Stimulated activated naive CD8-positive, alpha-beta T cell treated with anti-CD3 and anti-CD28 coated beads, Interleukin-15, amount 100 ng/mL, for 72 hours (primary cell): ENCODE measurements around the gene CHST11.
A peak's percentile ranks its signal among the peaks of the same experiment; 100 is the strongest.

Experiments used
- ATAC-seq: fragments of 150-1000 bp; cut with Tn5 transposase; 2 replicates; pipeline ENCODE4 v1.10.0; 2021; ENCODE audit warnings: mild to moderate bottlenecking, moderate library complexity
- DNase-seq, 2 donors: peaks; one replicate each; pipeline ENCODE4 v3.0.0; 2021 to 2022
- H3K27ac Mint-ChIP-seq, 2 donors: one replicate each; pipeline ENCODE4 v1.8.0; 2022; ENCODE audit warnings: mild to moderate bottlenecking in 2 of 2, mixed read lengths in 2 of 2, moderate library complexity in 2 of 2
- H3K27me3 Mint-ChIP-seq: one replicate; pipeline ENCODE4 v1.8.0; 2022; ENCODE audit warnings: mixed read lengths
- H3K4me1 Mint-ChIP-seq: one replicate; pipeline ENCODE4 v1.8.0; 2022; ENCODE audit warnings: mild to moderate bottlenecking, mixed read lengths
- H3K4me3 Mint-ChIP-seq, 2 donors: one replicate each; pipeline ENCODE4 v1.8.0; 2022; ENCODE audit warnings: mild to moderate bottlenecking in 2 of 2, mixed read lengths in 2 of 2, moderate library complexity in 1 of 2
- H3K9me3 Mint-ChIP-seq, 2 donors: one replicate each; pipeline ENCODE4 v1.8.0; 2022; ENCODE audit warnings: mixed read lengths in 2 of 2

The CHST11 gene

GRCh38 chr12:104456417-104456949 is at the start of gene CHST11:
Gene CHST11 (plus strand): TSS chr12:104456948.
- ATAC-seq (peak; percentile 87), DNase-seq (peak; percentile 84 to 88)
- Mint-ChIP-seq H3K27ac (peak within 1 kb of the TSS; percentile 97 to 99), H3K9me3 (no peaks in the 10 kb centered on the region), H3K27me3 (no peaks in the 10 kb centered on the region), H3K4me1 (peaks cover 41% of the 10 kb centered on the region), H3K4me3 (peak within 1 kb of the TSS; percentile 99 to 100)

GRCh38 chr12:104407438-104407837 is 49.3 kb upstream of the CHST11 start:
- DNase-seq (no peak), ATAC-seq (no peak)
- H3K4me3 Mint-ChIP-seq, result no peak overlapping the region
- no peaks in the 10 kb centered on the region for H3K27me3 Mint-ChIP-seq
- peaks cover 9% of the 10 kb centered on the region for H3K4me1 Mint-ChIP-seq
- H3K9me3 Mint-ChIP-seq, result no peaks in the 10 kb centered on the region
- H3K27ac Mint-ChIP-seq, result no peak overlapping the region

GRCh38 chr12:104407922-104408321 is 48.8 kb upstream of the CHST11 start:
- no peak overlapping the region for H3K27ac Mint-ChIP-seq
- no peak for ATAC-seq
- no peak overlapping the region for H3K4me3 Mint-ChIP-seq
- H3K4me1 Mint-ChIP-seq, result peaks cover 14% of the 10 kb centered on the region
- no peak for DNase-seq
- H3K27me3 Mint-ChIP-seq, result no peaks in the 10 kb centered on the region
- no peaks in the 10 kb centered on the region for H3K9me3 Mint-ChIP-seq

GRCh38 chr12:104410326-104410725 is 46.4 kb upstream of the CHST11 start:
- Mint-ChIP-seq H3K9me3 (no peaks in the 10 kb centered on the region), H3K27me3 (no peaks in the 10 kb centered on the region), H3K4me3 (no peak overlapping the region), H3K27ac (no peak overlapping the region), H3K4me1 (peaks cover 14% of the 10 kb centered on the region)
- DNase-seq, result no peak
- ATAC-seq, result no peak

- Mint-ChIP-seq H3K27me3 (no peaks in the 10 kb centered on the region), H3K27ac (no peak overlapping the region), H3K4me3 (no peak overlapping the region), H3K4me1 (peaks cover 14% of the 10 kb centered on the region), H3K9me3 (no peaks in the 10 kb centered on the region)
- DNase-seq, result no peak
- no peak for ATAC-seq
Measured at GRCh38 chr12:104410786-104411185, 46.0 kb upstream of the CHST11 start.

GRCh38 chr12:104411826-104412641 is 44.7 kb upstream of the CHST11 start:
- H3K27me3 Mint-ChIP-seq, result no peaks in the 10 kb centered on the region
- peaks cover 14% of the 10 kb centered on the region for H3K4me1 Mint-ChIP-seq
- H3K27ac Mint-ChIP-seq, result no peak overlapping the region
- DNase-seq, result no peak
- no peak overlapping the region for H3K4me3 Mint-ChIP-seq
- ATAC-seq, result no peak
- no peaks in the 10 kb centered on the region for H3K9me3 Mint-ChIP-seq

- H3K27ac Mint-ChIP-seq, result no peak overlapping the region
Measured at GRCh38 chr12:104412681-104413080, 44.1 kb upstream of the CHST11 start.

GRCh38 chr12:104413330-104413729 is 43.4 kb upstream of the CHST11 start:
- no peaks in the 10 kb centered on the region for H3K9me3 Mint-ChIP-seq
- DNase-seq (no peak), ATAC-seq (no peak)
- peaks cover 14% of the 10 kb centered on the region for H3K4me1 Mint-ChIP-seq
- H3K27ac Mint-ChIP-seq, result no peak overlapping the region
- H3K27me3 Mint-ChIP-seq, result no peaks in the 10 kb centered on the region
- no peak overlapping the region for H3K4me3 Mint-ChIP-seq

More at GRCh38 chr12:104412681-104413080, 44.1 kb upstream of the CHST11 start:
- Mint-ChIP-seq H3K27me3 (no peaks in the 10 kb centered on the region), H3K4me3 (no peak overlapping the region), H3K4me1 (peaks cover 14% of the 10 kb centered on the region), H3K9me3 (no peaks in the 10 kb centered on the region)
- ATAC-seq (no peak), DNase-seq (no peak)

GRCh38 chr12:104414581-104415341 is 42.0 kb upstream of the CHST11 start:
- Mint-ChIP-seq H3K4me3 (no peak overlapping the region), H3K4me1 (peaks cover 14% of the 10 kb centered on the region), H3K27ac (no peak overlapping the region), H3K9me3 (no peaks in the 10 kb centered on the region), H3K27me3 (no peaks in the 10 kb centered on the region)
- ATAC-seq (no peak), DNase-seq (no peak)

GRCh38 chr12:104415342-104415980 is 41.3 kb upstream of the CHST11 start:
- H3K27ac Mint-ChIP-seq, result no peak overlapping the region
- DNase-seq, result no peak
- H3K4me3 Mint-ChIP-seq, result no peak overlapping the region
- no peak for ATAC-seq
- H3K9me3 Mint-ChIP-seq, result no peaks in the 10 kb centered on the region
- peaks cover 14% of the 10 kb centered on the region for H3K4me1 Mint-ChIP-seq
- H3K27me3 Mint-ChIP-seq, result no peaks in the 10 kb centered on the region

- DNase-seq (no peak), ATAC-seq (no peak)
- Mint-ChIP-seq H3K27me3 (no peaks in the 10 kb centered on the region), H3K9me3 (no peaks in the 10 kb centered on the region), H3K4me1 (peaks cover 17% of the 10 kb centered on the region), H3K4me3 (no peak overlapping the region), H3K27ac (no peak overlapping the region)
Measured at GRCh38 chr12:104416136-104416535, 40.6 kb upstream of the CHST11 start.

- no peak overlapping the region for H3K4me3 Mint-ChIP-seq
- H3K4me1 Mint-ChIP-seq, result peaks cover 20% of the 10 kb centered on the region
- no peak for DNase-seq
- no peaks in the 10 kb centered on the region for H3K27me3 Mint-ChIP-seq
- no peaks in the 10 kb centered on the region for H3K9me3 Mint-ChIP-seq
- no peak overlapping the region for H3K27ac Mint-ChIP-seq
- ATAC-seq, result no peak
Measured at GRCh38 chr12:104416585-104416984, 40.2 kb upstream of the CHST11 start.

GRCh38 chr12:104419717-104420116 is 37.0 kb upstream of the CHST11 start:
- no peak overlapping the region for H3K4me3 Mint-ChIP-seq
- DNase-seq (no peak), ATAC-seq (no peak)
- peaks cover 11% of the 10 kb centered on the region for H3K4me1 Mint-ChIP-seq
- H3K27ac Mint-ChIP-seq, result no peak overlapping the region
- H3K27me3 Mint-ChIP-seq, result no peaks in the 10 kb centered on the region
- peaks cover 5 to 11% of the 10 kb centered on the region in 2 donors for H3K9me3 Mint-ChIP-seq

GRCh38 chr12:104420868-104421267 is 35.9 kb upstream of the CHST11 start:
- Mint-ChIP-seq H3K4me1 (peaks cover 11% of the 10 kb centered on the region), H3K27ac (no peak overlapping the region), H3K9me3 (peaks cover 5 to 11% of the 10 kb centered on the region in 2 donors), H3K27me3 (no peaks in the 10 kb centered on the region), H3K4me3 (peak overlapping the region in 1 of 2 donors; percentile 40)
- ATAC-seq (peak; percentile 91), DNase-seq (peak in 1 of 2 donors; percentile 20)

- DNase-seq (no peak), ATAC-seq (peak; percentile 12)
- Mint-ChIP-seq H3K27ac (no peak overlapping the region), H3K9me3 (peaks cover 9 to 11% of the 10 kb centered on the region in 2 donors), H3K4me3 (peak overlapping the region in 1 of 2 donors; percentile 40), H3K4me1 (peaks cover 11% of the 10 kb centered on the region), H3K27me3 (no peaks in the 10 kb centered on the region)
Measured at GRCh38 chr12:104421343-104421742, 35.4 kb upstream of the CHST11 start.
